ACHN (cell line): ENCODE results near the gene SLC38A3.
"Not testable (repeated sequence)": the region's sequence is repeated elsewhere in the genome, so short reads cannot be mapped to it uniquely, and the experiment has no call there.

ENCODE experiments used
- DNase-seq: peaks from one replicate; pipeline ENCODE4 v3.0.0-alpha.2; 2015
- in situ Hi-C: cut with HindIII; loops from 2 replicates; pipeline ENCODE4 v1.10.0; 2017; ENCODE audit warnings: low sequenced_read_pairs, low pct_ligation_motif_present, low pct_unique_long_range_greater_than_20kb

The SLC38A3 gene

GRCh38 chr3:50221411-50222168 lies 16.5 kb downstream of the SLC38A3 start:
- no peak for DNase-seq
- in situ Hi-C loops, result no loop called here

GRCh38 chr3:50222169-50222528 lies 17.1 kb downstream of the SLC38A3 start:
- in situ Hi-C loops, result no loop called here
- DNase-seq, result no peak

- in situ Hi-C loops, result no loop called here
- DNase-seq, result no peak
Measured at GRCh38 chr3:50224639-50225038, 19.6 kb downstream of the SLC38A3 start.

GRCh38 chr3:50226888-50227389 lies 21.9 kb downstream of the SLC38A3 start:
- peak; percentile 67 for DNase-seq
- in situ Hi-C loops, result no loop called here

GRCh38 chr3:50227390-50228183 lies 22.5 kb downstream of the SLC38A3 start:
- in situ Hi-C loops, result no loop called here
- peak; percentile 92 for DNase-seq

- in situ Hi-C loops, DNase-seq: not testable (repeated sequence)
Measured at GRCh38 chr3:50228184-50228763, 23.2 kb downstream of the SLC38A3 start.

GRCh38 chr3:50229490-50229889 lies 24.4 kb downstream of the SLC38A3 start:
- in situ Hi-C loops, result no loop called here
- DNase-seq, result no peak

GRCh38 chr3:50230104-50230793 lies 25.2 kb downstream of the SLC38A3 start:
- in situ Hi-C loops, result no loop called here
- DNase-seq, result no peak

GRCh38 chr3:50230794-50231125 lies 25.7 kb downstream of the SLC38A3 start:
- no peak for DNase-seq
- in situ Hi-C loops, result no loop called here

GRCh38 chr3:50231581-50231980 lies 26.5 kb downstream of the SLC38A3 start:
- no peak for DNase-seq
- in situ Hi-C loops, result no loop called here

- in situ Hi-C loops, result no loop called here
- DNase-seq, result no peak
Measured at GRCh38 chr3:50232303-50232702, 27.2 kb downstream of the SLC38A3 start.

- in situ Hi-C loops, result no loop called here
- DNase-seq, result no peak
Measured at GRCh38 chr3:50233176-50233575, 28.1 kb downstream of the SLC38A3 start.

GRCh38 chr3:50235716-50236483 lies 30.8 kb downstream of the SLC38A3 start, which contains the start of gene GNAI2:
TSS of gene GNAI2 (plus strand) at chr3:50236204. CDS start at chr3:50236336, 132 bp downstream.
- in situ Hi-C loops, result no loop called here
- peak; percentile 97 for DNase-seq

- in situ Hi-C loops, result no loop called here
- no peak for DNase-seq
Measured at GRCh38 chr3:50236484-50237132, 31.5 kb downstream of the SLC38A3 start.

GRCh38 chr3:50237133-50237651 lies 32.1 kb downstream of the SLC38A3 start:
- DNase-seq, result peak; percentile 50
- in situ Hi-C loops, result no loop called here

GRCh38 chr3:50237754-50238548 lies 32.9 kb downstream of the SLC38A3 start:
- peak; percentile 81 for DNase-seq
- in situ Hi-C loops, result no loop called here

- no peak for DNase-seq
- in situ Hi-C loops, result no loop called here
Measured at GRCh38 chr3:50238549-50239026, 33.5 kb downstream of the SLC38A3 start.
